ENCODE results near the gene BHLHA15.

Gene BHLHA15
- 0.18 to 1.1 reads per million in 2 experiments for total RNA-seq

DNA sequence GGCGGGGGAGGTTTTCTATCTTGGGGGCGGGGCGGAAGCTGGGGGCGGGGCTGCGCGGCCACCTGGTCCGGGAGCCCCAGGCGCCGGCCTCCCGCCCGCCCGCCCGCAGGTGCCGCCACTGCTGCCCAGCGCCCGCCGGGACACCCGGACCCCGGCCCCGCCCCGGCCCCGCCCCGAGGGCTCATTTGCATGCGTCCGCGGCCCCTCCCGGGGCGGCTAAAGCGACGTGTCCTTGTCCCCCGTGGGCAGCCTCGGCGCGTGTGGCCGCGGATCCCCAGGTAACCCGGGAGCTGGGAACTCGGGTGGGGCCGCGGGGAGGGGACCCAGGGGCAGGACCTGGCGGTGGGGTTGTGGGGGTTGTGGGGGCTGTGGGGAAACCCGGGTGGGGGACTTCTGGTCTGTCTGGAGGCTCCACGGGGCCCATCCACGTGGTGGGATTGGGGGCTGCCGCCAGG lies at the start of gene BHLHA15:
TSS of gene BHLHA15 (plus strand) at position 219 of the 455 bp plus-strand sequence. CDS start 871 bp downstream, outside the sequence.
- DNase-seq (ENCODE audit: low read depth): no peak

DNA sequence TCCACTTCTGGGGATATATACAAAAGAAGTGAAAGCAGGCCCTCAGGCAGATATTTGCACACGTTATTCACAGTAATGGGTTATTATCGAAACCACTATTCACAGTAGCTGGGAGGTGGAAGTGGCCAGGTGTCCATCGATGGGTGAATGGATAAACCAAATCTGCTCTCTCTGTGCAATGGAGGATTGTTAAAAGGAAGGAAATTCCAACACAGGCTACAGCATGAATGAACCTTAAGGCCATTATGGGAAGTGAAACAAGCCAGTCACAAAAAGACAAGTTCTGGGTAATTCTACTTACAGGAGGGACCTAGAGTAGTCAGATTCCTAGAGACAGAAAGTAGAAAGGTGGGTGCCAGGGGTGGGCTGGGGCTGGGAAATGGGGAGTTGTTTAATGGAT lies 48.5 kb upstream of the BHLHA15 start:
- no peak for DNase-seq (ENCODE audit: low read depth)

DNA sequence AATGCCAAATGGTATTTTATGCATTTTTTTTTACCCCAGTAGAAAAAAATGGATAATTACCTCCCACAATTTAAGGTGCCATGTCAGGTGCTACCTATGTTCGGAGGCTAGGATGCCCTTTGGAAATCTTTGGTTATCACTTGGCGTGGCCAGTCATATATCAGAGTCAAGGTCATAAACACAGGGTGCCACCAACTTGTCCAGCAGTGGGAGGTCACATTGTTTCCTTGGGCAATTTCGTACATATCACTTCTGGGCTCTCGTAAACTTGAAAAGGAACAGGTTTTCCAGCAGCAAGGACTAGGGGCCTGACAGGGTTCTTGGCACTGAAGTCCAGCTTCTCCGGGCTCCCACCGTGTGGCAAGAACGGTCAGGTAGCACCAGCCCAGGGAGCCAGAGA lies 48.0 kb upstream of the BHLHA15 start:
- no peak for DNase-seq (ENCODE audit: low read depth)

DNA sequence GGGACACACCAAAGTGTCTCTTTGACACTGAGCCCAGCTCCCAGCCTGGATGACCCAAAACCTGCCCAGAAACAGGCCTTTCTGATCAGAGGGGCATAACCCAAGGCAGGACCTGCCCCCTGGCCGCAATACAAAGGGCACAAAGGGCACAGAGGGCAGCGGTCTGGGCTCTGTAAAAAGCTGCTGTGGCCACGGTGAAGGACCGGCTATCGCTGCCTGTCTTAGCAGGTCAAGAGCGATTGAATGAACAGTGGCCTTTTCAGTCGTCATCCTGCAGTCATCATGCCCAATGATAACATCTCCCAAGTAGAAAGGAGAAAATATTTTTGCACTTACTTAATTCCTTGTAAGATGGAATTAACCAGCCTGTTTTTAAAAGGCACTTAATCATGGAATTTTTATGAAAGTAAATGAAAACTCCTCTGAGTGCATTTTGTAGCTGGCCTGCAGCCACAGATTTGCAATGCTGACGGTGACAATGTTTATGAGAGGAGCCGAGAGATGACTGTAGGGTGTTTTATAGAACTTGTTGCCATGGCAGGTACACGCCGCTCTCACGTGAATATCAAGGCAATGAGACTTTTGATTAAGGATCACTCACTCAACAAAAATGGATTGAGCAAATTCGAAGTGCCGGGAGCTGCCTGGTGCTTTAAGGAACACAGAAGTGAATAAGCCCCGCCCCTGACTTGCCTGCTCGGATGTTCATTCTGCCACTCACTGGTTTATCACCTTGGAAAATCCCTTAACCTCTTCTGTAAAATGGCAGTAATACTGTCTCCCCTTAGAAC lies 47.3 kb upstream of the BHLHA15 start:
- DNase-seq (ENCODE audit: low read depth): no peak

DNA sequence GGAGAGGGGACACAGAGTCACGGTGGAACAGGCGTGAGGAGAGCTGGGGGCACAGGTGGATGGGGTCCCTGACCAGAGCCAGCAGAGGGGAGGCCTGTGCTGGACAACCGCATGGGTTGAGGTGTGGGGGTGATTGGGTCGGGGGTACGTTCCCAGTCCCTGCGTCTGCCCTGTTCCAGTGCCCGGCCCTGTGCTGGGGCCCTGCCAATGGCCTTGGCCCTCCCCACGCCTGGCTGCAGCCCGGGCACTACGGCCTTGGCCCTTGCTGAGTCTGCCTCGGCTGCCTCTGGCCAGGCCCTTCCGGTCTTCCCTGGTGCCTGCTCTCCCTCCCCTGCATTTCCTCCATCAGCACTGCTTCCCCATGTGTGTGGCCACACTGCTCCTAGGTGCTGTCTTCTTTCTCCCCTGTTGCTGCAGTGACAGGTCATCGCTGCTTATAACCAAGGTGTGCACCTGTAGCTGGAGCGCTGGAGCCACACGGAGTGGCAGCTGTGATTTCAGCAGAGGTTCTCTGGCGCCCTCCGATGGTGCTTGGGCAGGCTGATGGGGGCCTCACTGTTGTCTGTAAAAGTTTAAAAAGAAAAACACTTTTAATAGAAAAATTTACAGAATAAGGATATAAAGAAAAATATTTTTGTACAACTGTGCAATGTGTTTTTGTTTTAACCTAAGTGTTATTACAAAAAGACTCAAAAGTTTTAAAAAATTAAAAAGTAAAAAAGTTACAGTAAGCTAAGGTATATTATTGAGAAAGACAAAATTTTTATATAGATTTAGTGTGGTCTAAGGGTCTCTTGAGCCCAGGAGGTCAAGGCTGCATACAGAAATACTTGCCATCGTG lies 45.2 kb upstream of the BHLHA15 start:
- peak; percentile 22 for DNase-seq (ENCODE audit: low read depth)

DNA sequence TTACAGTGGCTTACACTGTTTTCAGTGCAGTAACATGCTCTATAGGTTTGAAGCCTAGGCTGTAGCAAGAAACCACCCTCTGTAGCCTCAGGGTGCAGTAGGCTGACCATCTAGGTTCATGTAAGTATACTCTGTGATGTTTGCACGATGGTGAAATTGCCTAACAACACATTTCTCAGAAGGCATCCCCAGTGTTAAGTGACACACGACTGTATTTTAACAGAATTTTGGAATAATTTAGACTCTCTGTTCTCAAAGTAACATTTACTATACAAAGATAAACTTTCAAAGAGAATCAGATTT lies 44.6 kb upstream of the BHLHA15 start:
- DNase-seq (ENCODE audit: low read depth): no peak

DNA sequence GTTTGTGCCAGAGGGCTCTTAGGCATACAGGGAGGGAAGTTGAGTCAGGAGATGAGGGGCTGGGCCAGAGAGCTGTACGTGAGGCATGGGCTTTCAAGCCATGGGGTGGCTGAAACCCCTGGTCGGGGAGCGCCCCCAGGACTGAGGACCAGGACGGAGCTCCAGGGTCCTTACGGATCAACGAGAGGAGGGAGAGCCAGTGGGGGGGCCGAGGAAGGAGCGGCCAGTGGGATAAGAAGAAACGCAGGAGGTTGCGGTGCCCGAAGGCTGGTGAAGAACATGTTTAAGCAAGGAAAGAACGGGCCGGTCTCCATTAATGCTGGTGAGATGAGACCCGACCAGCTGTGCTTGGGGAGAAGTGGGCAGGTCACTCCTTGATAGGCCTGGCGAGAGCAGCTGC lies 43.6 kb upstream of the BHLHA15 start:
- DNase-seq (ENCODE audit: low read depth): no peak

DNA sequence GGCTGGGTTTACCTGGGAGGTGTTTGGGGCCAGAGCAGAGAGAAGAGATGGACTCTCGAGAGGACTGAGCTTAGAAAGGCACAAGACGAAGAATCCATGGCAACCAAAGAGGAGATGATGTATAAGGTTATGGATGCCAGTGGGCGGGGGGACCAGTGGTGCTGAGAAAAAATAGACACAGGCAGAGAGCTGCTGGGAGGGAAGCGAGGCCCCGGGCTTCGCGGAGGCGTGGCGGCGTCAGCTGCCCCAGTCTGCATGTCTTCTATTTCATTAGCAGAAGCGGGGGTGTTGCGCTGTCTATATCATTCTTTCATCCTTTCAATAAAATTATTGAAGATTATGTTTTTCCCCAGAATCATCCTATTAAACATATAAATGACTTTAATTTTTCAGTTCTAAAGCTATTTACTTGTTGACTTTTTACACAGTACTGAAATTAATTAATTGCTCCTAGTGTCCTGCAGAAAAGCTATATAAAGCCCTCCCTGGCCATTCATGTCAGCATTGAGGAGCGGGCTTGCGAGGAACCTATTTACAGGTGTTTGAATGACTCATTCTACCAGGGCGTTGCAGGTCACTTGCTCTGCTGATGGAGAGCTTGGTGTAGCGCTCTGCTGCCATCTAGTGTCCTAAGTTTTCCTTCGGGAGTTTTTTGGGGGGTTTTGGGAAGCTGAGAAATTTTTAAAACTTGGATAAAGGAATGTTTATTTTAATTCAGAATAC lies 42.9 kb upstream of the BHLHA15 start:
- DNase-seq (ENCODE audit: low read depth): peak; percentile 61

DNA sequence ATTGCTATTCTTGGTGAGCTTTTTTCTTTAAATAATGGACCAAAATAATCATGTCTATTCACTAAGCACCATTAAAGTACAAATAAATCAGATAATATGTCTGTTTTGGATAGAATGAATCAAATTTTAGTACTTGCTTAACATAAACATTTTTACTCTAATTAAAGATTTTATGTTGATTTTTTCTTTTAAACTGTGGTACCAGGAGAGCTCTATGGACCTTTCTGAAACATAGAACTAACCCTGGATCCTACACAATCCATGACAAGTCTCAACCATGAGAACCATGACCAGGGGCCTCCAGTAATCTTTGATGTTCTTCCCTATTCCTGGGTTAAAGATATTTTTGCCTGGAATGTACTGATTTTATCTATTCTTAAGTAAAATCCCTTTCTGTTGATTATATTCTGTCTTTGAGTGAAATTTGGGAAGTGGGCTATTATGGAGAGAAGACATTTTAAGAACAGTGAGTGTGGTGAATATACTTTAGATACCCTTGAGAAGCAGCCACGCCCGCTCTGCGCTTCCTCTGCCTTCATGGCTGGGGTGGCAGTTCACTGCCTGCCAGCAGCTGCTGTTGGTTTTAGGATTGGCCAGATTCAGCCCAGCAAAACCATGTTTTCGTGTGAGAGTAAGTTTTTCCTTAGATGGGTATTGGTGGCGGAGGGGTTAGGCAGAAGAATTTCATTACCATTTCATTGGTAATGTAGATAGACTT lies 42.2 kb upstream of the BHLHA15 start:
- no peak for DNase-seq (ENCODE audit: low read depth)

DNA sequence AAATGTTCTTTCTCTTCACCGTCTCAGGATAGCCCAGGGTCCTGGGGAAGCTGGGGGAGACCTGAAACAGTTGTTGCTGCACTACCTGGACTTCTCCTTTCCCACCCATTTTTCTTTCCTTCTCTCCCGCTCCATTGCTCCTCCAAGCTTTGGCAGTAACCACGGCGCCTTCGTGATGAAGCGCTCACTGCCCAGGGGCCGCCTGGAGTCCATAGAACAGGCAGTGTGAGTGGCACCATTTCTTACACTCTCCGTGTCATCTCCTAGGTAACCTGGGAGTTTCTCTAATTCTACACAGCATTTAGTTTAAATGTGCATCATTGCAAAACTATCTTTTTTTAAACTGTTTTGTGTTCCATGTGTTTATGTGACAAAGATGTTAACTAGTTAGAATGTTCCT lies 40.3 kb upstream of the BHLHA15 start:
- DNase-seq (ENCODE audit: low read depth): no peak

DNA sequence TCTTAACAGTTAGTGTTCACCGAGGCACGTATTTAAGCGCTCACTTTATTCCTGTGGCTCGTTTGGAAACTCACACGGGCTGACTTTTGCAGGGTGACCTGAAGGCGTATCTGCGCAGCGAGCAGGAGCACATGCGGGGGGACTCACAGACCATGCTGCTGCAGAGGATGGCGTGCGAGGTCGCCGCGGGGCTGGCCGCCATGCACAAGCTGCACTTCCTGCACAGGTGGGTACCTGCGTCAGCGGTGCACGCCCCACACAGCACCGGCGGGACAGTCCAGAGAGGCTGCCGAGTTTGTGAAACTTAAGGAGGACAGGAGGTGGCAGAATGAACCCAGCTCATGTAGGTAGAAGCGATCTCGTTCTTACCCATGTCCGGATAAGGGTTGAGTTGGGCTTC lies 39.8 kb upstream of the BHLHA15 start:
- no peak for DNase-seq (ENCODE audit: low read depth)

DNA sequence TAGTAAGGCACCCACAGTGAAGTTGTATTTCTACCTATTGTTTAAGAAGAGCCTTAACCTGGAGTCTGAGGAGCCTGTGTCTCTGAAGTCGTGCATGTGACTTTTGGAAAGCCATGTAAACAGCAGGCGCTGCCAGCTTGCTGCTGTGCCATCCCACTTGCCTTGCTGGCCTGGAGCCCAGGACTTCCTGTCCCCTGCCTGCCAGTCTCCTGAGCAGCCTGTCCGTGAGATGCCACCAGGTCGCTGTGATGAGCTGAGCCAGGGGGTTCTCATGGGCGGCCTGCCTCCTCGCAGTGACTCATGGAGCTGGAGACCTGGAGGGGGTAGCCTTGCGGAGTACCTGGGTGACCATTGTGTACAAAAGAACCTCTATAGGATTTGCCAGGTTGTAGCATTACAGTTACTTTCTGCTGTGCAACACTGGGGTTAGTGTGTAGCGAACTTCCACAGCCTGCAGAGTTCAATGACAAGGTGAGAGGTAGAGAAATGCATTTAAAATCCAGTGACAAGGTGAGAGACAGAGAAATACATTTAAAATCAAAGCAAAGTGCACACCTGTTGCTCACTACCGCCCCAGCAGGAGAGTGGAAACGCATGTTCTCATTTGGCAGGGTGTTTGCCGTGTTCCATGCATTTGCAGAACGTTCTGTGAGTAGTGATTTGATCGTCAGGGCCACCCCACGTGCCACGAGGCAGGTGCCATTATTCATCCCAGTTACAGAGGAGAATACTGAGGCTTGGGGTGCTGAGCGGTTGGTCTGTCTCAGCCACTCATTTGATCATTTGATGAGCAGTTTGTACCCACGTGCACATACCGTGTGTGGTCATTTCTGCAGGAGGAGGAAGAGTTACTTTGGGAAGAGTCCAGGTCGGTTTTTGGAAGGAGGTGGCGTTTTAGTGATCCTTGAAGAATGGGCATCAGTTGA lies 36.6 kb upstream of the BHLHA15 start:
- DNase-seq (ENCODE audit: low read depth): no peak

DNA sequence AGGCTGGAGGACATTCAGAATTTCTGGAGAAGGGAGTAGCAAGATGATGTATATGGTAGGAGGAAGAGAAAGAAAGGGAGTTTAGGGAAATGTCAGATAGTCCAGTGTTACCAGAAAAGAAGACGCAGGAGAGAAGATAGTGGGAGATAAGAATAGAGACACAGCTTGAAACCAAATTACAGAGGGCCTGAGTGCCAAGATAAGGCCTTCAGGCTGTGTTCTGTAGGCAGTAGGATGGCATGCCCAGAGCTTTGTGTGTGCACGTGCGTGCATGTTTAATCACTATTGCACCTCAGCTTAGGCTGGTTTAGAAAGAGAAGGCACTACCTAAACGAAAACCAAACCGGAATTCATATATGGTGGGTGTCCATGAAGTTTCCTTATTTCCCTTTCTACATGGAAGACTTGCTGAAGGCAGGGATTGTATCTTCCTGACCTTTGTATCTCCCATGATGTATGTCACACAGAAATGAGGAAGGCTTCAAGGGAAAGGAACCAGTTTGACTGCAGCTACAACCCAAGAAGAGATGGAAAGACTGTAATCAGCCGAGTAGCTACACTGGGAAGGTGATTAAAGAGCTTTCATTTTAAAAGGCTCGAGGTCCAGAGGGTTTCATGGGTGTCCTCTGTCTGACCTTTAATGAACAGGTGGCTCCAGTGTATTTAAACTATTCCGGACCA lies 35.8 kb upstream of the BHLHA15 start:
- no peak for DNase-seq (ENCODE audit: low read depth)

DNA sequence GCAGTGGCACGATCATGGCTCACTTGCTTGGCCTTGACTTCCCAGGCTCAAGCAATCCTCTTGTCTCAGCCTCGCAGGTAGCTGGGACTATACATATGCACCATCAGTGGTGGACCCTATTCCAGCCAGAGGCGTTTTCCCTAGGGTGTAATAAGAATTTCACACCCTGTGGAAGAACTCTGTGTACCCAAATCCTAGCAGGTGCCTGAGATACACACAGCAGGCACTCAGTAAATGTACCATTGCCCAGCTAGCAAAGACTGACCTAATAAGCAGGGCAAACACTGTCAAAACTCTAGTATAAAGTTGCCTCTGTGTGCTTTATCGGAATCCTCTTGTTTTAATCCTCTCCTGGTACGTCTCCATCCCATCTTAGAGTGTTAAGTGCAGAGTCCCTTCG lies 33.7 kb upstream of the BHLHA15 start:
- no peak for DNase-seq (ENCODE audit: low read depth)

DNA sequence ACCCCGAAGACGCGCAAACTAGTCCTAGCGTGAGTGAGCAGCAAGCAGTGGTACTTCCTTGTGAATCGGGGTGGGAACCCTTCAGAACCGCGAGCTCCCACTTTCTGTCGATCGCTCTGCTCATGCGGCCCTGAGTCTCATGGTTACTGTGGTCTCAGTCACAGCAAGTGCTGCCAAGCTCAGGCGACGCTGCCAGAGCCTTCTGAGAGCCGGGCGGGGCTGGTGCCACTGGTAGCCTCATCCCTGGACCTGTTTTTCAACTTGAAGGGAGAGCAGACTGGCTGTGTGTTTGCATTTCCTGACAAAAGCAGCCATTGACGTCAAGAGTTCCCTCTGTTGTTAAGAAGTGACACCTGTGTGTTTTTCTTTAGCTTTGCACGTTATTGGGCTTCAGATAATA lies 32.9 kb upstream of the BHLHA15 start:
- no peak for DNase-seq (ENCODE audit: low read depth)

DNA sequence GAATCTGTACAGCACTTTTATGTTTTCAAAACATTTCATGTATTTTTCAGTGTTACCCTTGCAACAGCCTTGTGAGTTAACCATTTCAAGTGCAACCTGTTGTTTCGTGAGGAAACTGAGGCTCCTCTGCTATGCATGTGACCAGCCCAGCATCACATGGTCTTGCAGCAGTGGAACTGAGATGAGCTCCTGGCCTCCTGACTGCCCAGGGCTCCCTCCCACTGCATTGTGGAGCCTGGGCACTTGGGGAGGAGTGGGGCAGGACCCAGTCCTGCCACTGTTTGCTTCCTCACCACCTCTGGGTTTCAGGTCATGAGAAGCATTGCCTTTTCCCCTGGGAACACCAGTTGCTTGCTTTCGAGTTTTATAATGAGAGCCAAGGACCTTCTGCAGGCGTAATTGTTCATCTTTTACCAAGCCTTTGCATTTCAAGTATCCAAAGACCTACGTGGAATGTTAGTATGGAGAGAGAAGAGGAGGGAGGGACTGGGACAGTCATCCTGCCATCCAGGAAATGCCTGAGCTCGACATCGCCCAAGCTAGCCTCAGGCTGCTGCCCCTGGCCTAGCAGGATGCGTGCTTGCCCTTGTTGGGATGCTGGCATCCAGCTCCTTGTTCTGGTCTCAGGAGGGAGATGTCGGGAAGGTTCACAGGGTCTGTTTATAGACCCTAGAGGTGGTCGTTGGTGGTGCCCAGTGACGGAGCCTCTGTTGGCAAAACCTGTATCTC lies 32.3 kb upstream of the BHLHA15 start:
- DNase-seq (ENCODE audit: low read depth): no peak

DNA sequence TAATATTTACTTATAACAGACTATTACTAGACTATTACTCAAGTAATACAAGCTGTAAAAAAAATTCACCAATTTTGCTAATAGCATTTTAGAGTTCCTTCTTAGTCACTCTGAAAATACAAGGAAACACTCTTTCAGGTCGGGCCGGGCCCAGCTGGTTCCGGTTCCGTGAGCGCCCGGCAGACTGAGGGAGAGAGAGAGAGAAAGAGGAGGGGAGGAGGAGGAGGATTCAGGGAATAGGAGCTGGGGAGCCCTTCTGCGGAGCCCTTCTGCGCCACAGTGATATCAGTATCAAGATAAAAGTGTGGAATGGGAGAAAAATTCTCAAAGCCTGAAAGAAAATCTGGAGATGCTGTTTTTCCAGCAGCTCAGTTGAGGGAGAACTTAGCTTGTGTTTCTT lies 30.5 kb upstream of the BHLHA15 start:
- DNase-seq (ENCODE audit: low read depth): no peak

DNA sequence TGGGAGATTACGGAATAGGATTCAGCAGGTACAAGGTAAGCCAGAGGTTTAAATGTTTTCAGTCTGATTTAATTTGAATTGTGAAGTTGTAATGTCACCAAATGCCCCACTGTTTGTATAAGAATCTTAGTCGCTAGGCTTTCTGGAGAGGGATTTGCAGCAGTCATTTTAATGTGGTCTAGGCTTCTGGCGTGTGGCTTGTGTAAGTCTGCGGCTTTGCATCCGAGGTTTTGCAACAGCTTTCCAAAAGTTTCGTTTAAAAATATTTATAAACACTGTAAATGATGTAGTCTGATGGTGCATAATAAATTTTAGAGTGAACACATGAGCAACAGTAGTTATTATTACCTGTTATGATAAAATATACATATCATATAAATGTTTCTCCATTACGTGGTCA lies 26.1 kb upstream of the BHLHA15 start:
- no peak for DNase-seq (ENCODE audit: low read depth)

DNA sequence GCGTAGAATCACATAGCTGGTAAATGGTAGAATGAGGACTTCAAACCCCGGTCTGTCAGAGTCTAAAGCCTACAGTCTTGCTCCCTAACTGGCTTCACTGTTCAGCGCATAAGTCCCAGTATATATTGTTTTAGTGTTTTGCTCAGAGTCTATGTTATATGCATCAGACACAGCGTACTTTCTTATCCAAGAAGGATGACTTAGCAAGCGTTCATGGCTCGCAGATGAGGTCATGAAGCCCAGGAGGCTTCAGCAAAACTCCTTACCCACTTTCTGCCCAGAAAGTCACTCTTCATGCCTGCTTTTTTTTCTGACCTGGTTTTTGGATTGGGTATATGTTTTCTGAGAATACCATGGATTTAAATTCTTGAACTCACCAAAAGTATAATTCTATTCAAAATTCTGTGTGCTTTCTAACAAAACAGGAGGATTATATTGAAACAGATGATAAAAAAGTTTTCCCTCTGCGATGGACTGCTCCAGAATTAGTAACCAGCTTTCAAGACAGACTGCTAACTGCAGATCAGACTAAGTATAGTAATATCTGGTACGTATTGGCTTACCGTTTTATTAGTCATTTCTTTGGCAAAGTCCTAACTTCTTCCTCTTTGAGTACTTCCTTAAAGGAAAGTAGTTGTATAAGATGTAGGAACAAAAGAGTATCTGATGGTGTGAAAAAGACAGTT lies 24.6 kb upstream of the BHLHA15 start:
- no peak for DNase-seq (ENCODE audit: low read depth)

All from T follicular helper cell (primary cell).